Hepatocyte (in vitro differentiated cells): ENCODE results near the gene TANGO2.

ENCODE experiments used
- EZH2 ChIP-seq: fragments of 200-600 bp; sonication (generic); IDR thresholded peaks from 2 replicates; pipeline ENCODE4 v1.6.1; 2016; ENCODE audit warnings: antibody characterized with exemption, mild to moderate bottlenecking, borderline replicate concordance
- TF ChIP-seq, protein P1 (sequence below): fragments of 200-600 bp; sonication (generic); IDR thresholded peaks from 2 replicates; pipeline ENCODE4 v1.5.1; 2016; ENCODE audit warnings: antibody characterized with exemption, mild to moderate bottlenecking; ENCODE audit not compliant: poor library complexity

DNA sequence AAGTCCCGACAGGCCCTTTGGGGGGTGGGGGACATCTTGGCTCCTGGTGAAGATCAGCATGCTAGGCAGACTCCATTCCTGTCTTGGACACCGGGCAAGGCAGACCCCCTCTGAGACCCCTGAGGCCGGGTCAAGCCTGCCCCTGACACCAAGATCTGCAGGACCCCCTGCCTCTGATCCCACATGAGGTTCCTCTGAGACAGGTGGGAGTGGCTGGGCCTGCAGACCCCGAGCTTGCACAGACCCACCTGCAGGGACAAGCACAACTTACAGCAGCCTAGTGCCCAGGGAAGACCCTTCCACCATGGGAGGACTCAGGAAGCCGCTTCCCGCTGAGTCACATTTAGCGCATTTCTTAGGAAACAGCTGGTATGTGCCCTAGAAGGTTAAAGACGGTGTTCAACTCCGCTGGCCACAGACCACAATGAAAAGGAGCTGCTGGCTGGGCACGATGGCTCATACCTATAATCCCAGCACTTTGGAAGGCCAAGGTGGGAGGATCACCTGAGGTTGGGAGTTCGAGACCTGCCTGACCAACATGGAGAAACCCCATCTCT lies 19.8 kb upstream of the TANGO2 start:
- TF ChIP-seq EZH2: no peak
- TF ChIP-seq, protein P1, sequence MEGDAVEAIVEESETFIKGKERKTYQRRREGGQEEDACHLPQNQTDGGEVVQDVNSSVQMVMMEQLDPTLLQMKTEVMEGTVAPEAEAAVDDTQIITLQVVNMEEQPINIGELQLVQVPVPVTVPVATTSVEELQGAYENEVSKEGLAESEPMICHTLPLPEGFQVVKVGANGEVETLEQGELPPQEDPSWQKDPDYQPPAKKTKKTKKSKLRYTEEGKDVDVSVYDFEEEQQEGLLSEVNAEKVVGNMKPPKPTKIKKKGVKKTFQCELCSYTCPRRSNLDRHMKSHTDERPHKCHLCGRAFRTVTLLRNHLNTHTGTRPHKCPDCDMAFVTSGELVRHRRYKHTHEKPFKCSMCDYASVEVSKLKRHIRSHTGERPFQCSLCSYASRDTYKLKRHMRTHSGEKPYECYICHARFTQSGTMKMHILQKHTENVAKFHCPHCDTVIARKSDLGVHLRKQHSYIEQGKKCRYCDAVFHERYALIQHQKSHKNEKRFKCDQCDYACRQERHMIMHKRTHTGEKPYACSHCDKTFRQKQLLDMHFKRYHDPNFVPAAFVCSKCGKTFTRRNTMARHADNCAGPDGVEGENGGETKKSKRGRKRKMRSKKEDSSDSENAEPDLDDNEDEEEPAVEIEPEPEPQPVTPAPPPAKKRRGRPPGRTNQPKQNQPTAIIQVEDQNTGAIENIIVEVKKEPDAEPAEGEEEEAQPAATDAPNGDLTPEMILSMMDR: no peak
